Epithelial cell of esophagus (primary cell): ENCODE results near the gene ITPR2.

ENCODE experiments used
- DNase-seq: peaks from one replicate; pipeline ENCODE4 v3.0.0; 2010; ENCODE audit warnings: low read depth
- H3K4me3 ChIP-seq: 2 replicates; pipeline ENCODE4 v1.5.1; 2011; ENCODE audit warnings: mild to moderate bottlenecking, low read length, control low read depth
- CTCF ChIP-seq: IDR thresholded peaks from 2 replicates; pipeline ENCODE4 v1.5.1; 2011; ENCODE audit warnings: low read depth, mild to moderate bottlenecking, low read length, control low read depth, inconsistent platforms; ENCODE audit not compliant: insufficient read depth; ENCODE audit errors: missing control alignments

ITPR2 gene

GRCh38 chr12:26461776-26462175 lies 371.2 kb downstream of the ITPR2 start:
- no peak for DNase-seq
- no peak for TF ChIP-seq CTCF
- no peak overlapping the region for H3K4me3 ChIP-seq

GRCh38 chr12:26460361-26460760 lies 372.6 kb downstream of the ITPR2 start:
- no peak overlapping the region for H3K4me3 ChIP-seq
- no peak for TF ChIP-seq CTCF
- DNase-seq: no peak

- TF ChIP-seq CTCF: no peak
- H3K4me3 ChIP-seq: no peak overlapping the region
- peak; percentile 12 for DNase-seq
Measured at GRCh38 chr12:26455936-26456574, 376.9 kb downstream of the ITPR2 start.

- TF ChIP-seq CTCF: no peak
- DNase-seq: no peak
- H3K4me3 ChIP-seq: no peak overlapping the region
Measured at GRCh38 chr12:26453246-26453645, 379.7 kb downstream of the ITPR2 start.

- DNase-seq: no peak
- no peak overlapping the region for H3K4me3 ChIP-seq
- TF ChIP-seq CTCF: no peak
Measured at GRCh38 chr12:26452511-26452910, 380.5 kb downstream of the ITPR2 start.

GRCh38 chr12:26451763-26452162 lies 381.2 kb downstream of the ITPR2 start:
- H3K4me3 ChIP-seq: no peak overlapping the region
- DNase-seq: no peak
- no peak for TF ChIP-seq CTCF

GRCh38 chr12:26445909-26446308 lies 387.1 kb downstream of the ITPR2 start:
- H3K4me3 ChIP-seq: no peak overlapping the region
- no peak for TF ChIP-seq CTCF
- DNase-seq: no peak
